ENCODE measurements around the gene APCDD1L.

DNA sequence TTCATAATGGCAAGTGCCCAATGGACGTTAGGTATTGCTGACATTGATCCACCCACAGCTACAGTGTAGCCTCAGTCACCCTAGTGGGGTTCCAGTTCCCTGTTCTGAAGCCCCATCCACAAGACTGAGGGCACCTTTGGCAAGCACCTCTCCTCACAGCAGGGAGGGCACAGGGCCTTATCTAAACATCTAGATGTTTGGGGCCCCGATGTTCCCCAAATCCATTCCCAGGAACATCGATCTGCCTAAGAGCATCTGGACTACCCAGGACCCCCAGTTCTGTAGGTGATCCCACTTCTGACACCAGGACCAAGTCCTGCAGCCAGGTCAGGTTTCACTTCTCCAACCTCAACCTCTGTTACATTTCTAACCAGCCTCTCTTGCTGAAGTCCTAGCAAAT is 10.6 kb downstream of the APCDD1L start:
- TF ChIP-seq, protein P1, sequence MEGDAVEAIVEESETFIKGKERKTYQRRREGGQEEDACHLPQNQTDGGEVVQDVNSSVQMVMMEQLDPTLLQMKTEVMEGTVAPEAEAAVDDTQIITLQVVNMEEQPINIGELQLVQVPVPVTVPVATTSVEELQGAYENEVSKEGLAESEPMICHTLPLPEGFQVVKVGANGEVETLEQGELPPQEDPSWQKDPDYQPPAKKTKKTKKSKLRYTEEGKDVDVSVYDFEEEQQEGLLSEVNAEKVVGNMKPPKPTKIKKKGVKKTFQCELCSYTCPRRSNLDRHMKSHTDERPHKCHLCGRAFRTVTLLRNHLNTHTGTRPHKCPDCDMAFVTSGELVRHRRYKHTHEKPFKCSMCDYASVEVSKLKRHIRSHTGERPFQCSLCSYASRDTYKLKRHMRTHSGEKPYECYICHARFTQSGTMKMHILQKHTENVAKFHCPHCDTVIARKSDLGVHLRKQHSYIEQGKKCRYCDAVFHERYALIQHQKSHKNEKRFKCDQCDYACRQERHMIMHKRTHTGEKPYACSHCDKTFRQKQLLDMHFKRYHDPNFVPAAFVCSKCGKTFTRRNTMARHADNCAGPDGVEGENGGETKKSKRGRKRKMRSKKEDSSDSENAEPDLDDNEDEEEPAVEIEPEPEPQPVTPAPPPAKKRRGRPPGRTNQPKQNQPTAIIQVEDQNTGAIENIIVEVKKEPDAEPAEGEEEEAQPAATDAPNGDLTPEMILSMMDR (IDR thresholded peaks at IDR 0.05; ENCODE audit: insufficient read depth, low read depth, low read length), result no peak
- TF ChIP-seq EZH2 (IDR thresholded peaks at IDR 0.05; ENCODE audit: insufficient read depth, low read length), result no peak
